ENCODE results near the gene DUSP8.

GRCh38 chr11:1545432-1545831 lies 26.6 kb downstream of the DUSP8 start:
- TF ChIP-seq SMC3 (IDR thresholded peaks at IDR 0.05; ENCODE audit: low read depth, low read length), result no peak
- TF ChIP-seq IRF3 (IDR thresholded peaks at IDR 0.05; ENCODE audit: low read depth, low read length), result no peak
- no peak for TF ChIP-seq YY1 (IDR thresholded peaks at IDR 0.05; ENCODE audit: low read depth)
- no peak for TF ChIP-seq MEF2A (IDR thresholded peaks at IDR 0.05; ENCODE audit: borderline replicate concordance, low read depth)
- TF ChIP-seq PBX3 (IDR thresholded peaks at IDR 0.05), result no peak
- TF ChIP-seq CTCF (IDR thresholded peaks at IDR 0.05), result no peak
- no peak for TF ChIP-seq NFIC (IDR thresholded peaks at IDR 0.05; ENCODE audit: borderline replicate concordance)
- no peak for TF ChIP-seq EZH2phosphoT487 (IDR thresholded peaks at IDR 0.05; ENCODE audit: borderline replicate concordance, low read depth)
- TF ChIP-seq RAD21 (IDR thresholded peaks at IDR 0.05; ENCODE audit: low read length), result no peak
- no peak for TF ChIP-seq USF2 (IDR thresholded peaks at IDR 0.05; ENCODE audit: borderline replicate concordance, low read depth, low read length)
